GM18861 (cell line): ENCODE data around the gene TMEM121.
"Not testable (repeated sequence)": the region's sequence is repeated elsewhere in the genome, so short reads cannot be mapped to it uniquely, and the experiment has no call there.

Experiments
- ATAC-seq: cut with Tn5 transposase; IDR thresholded peaks from one replicate; pipeline ENCODE4 v1.9.1; 2021; ENCODE audit not compliant: unreplicated experiment

The TMEM121 gene

GRCh38 chr14:105541218-105541875, 15.0 kb downstream of the TMEM121 start:
- ATAC-seq, result no peak

- ATAC-seq, result not testable (repeated sequence)
Measured at GRCh38 chr14:105545676-105546075, 19.3 kb downstream of the TMEM121 start.

- not testable (repeated sequence) for ATAC-seq
Measured at GRCh38 chr14:105546410-105546809, 20.0 kb downstream of the TMEM121 start.

- not testable (repeated sequence) for ATAC-seq
Measured at GRCh38 chr14:105547072-105547471, 20.7 kb downstream of the TMEM121 start.

GRCh38 chr14:105547741-105548169, 21.4 kb downstream of the TMEM121 start:
- ATAC-seq, result no peak

- no peak for ATAC-seq
Measured at GRCh38 chr14:105549481-105549880, 23.1 kb downstream of the TMEM121 start.

GRCh38 chr14:105554022-105554421, 27.6 kb downstream of the TMEM121 start:
- ATAC-seq, result no peak

- ATAC-seq, result no peak
Measured at GRCh38 chr14:105554523-105554922, 28.1 kb downstream of the TMEM121 start.

- not testable (repeated sequence) for ATAC-seq
Measured at GRCh38 chr14:105557671-105558070, 31.3 kb downstream of the TMEM121 start.

GRCh38 chr14:105558449-105559154, 32.2 kb downstream of the TMEM121 start:
- ATAC-seq, result not testable (repeated sequence)

- ATAC-seq, result peak; percentile 39
Measured at GRCh38 chr14:105559384-105560047, 33.1 kb downstream of the TMEM121 start.

GRCh38 chr14:105560048-105560669, 33.8 kb downstream of the TMEM121 start:
- peak; percentile 33 for ATAC-seq

GRCh38 chr14:105561345-105561744, 35.0 kb downstream of the TMEM121 start:
- ATAC-seq, result not testable (repeated sequence)

- no peak for ATAC-seq
Measured at GRCh38 chr14:105562713-105563346, 36.4 kb downstream of the TMEM121 start.

- no peak for ATAC-seq
Measured at GRCh38 chr14:105563347-105563737, 37.0 kb downstream of the TMEM121 start.

- not testable (repeated sequence) for ATAC-seq
Measured at GRCh38 chr14:105564536-105564935, 38.2 kb downstream of the TMEM121 start.

- not testable (repeated sequence) for ATAC-seq
Measured at GRCh38 chr14:105565185-105565919, 39.0 kb downstream of the TMEM121 start.

- ATAC-seq, result peak; percentile 30
Measured at GRCh38 chr14:105566248-105567163, 40.1 kb downstream of the TMEM121 start.
